HepG2 (cell line): Measurements from ENCODE around the gene HS6ST1. TPM values are rescaled to one million over a fixed set of nuclear protein-coding genes. Genes with fewer than 3 reads are reported as not detected.

ENCODE experiments used
- ATAC-seq: fragments of 200-7000 bp; cut with Tn5 transposase; 3 replicates; pipeline ENCODE4 v1.9.1; 2020; ENCODE audit warnings: mild to moderate bottlenecking, moderate library complexity
- BruUV-seq: library from RNA; stranded (reverse); fragments of 400-500 nt; replicated peaks from 2 replicates; lab custom pipeline; 2021; lab: Mats Ljungman, UMichigan
- CTCF ChIA-PET: fragments of 300-600 bp; formaldehyde crosslinking; extraction: SDS; loops from one replicate; lab custom pipeline; 2021; ENCODE audit warnings: low total read pairs, inconsistent platforms, low intra/inter-chr PET ratio; lab: Yijun Ruan, JAX
- POLR2A ChIA-PET: fragments of 350-600 bp; sonication (Branson Sonifier 250); formaldehyde crosslinking; loops from one replicate; lab custom pipeline; 2020; ENCODE audit warnings: antibody characterized with exemption, inconsistent platforms; lab: Yijun Ruan, JAX
- DNase-seq: peaks from one replicate; pipeline ENCODE4 v3.0.0-alpha.2; 2015; ENCODE audit warnings: low spot score
- FAIRE-seq: peaks from 3 replicates; lab custom pipeline; 2011; peaks lifted over from hg19 to GRCh38; lab: Jason Lieb, UNC
- H2AFZ ChIP-seq: one replicate; pipeline ENCODE4 v1.6.1; 2011; ENCODE audit warnings: low read length, inconsistent platforms
- H3K27ac ChIP-seq: fragments of 300-600 bp; 3 replicates; pipeline ENCODE4 v1.8.0; 2011; ENCODE audit warnings: mixed run types, mild to moderate bottlenecking, mixed read lengths, low read length, inconsistent platforms; ENCODE audit not compliant: insufficient read depth; ENCODE audit errors: extremely low read length
- H3K27me3 ChIP-seq, 2 experiments: fragments of 200-600 bp in 1 of 2; 2 replicates in 1 of 2; 3 replicates in 1 of 2; pipeline versions ENCODE4 v1.6.0 to v1.8.0; 2011; ENCODE audit warnings: low read length in 2 of 2, mild to moderate bottlenecking in 2 of 2, moderate library complexity in 2 of 2, inconsistent platforms in 1 of 2; ENCODE audit not compliant: insufficient read depth in 2 of 2, control insufficient read depth in 1 of 2
- H3K36me3 ChIP-seq, 2 experiments: fragments of 200-600 bp in 1 of 2; replicated peaks in 1 of 2; 2 replicates in 1 of 2; 3 replicates in 1 of 2; pipeline versions ENCODE4 v1.5.1 to v1.8.0; 2011; ENCODE audit warnings: low read length in 2 of 2, inconsistent platforms in 1 of 2; ENCODE audit not compliant: insufficient read depth in 2 of 2, control insufficient read depth in 1 of 2
- H3K4me1 ChIP-seq: 2 replicates; pipeline ENCODE4 v1.5.1; 2012; ENCODE audit warnings: low read length, inconsistent platforms; ENCODE audit not compliant: insufficient read depth
- H3K4me2 ChIP-seq: 2 replicates; pipeline ENCODE4 v1.6.0; 2011; ENCODE audit warnings: low read depth, low read length, inconsistent platforms
- H3K4me3 ChIP-seq, 3 experiments: fragments of 200-600 bp in 1 of 3; sonication (generic), shearing (Covaris generic) in 1 of 3; replicated peaks in 1 of 3; 2 replicates each; pipeline ENCODE4 v1.5.1; 2011 to 2016; ENCODE audit warnings: low read length in 3 of 3, inconsistent platforms in 2 of 3, low read depth in 2 of 3, mild to moderate bottlenecking in 2 of 3, control low read depth in 1 of 3, mixed read lengths in 1 of 3; ENCODE audit not compliant: insufficient read depth in 1 of 3
- H3K79me2 ChIP-seq: one replicate; pipeline ENCODE4 v1.6.1; 2011; ENCODE audit warnings: low read length, inconsistent platforms; ENCODE audit not compliant: insufficient read depth
- H3K9ac ChIP-seq: 2 replicates; pipeline ENCODE4 v1.6.0; 2011; ENCODE audit warnings: mild to moderate bottlenecking, low read depth, low read length, inconsistent platforms; ENCODE audit not compliant: insufficient read depth
- H3K9me3 ChIP-seq: 2 replicates; pipeline ENCODE4 v1.5.1; 2012; ENCODE audit warnings: mild to moderate bottlenecking, low read length
- H4K20me1 ChIP-seq: 2 replicates; pipeline ENCODE4 v1.6.0; 2011; ENCODE audit warnings: inconsistent platforms, mild to moderate bottlenecking, low read length, moderate library complexity; ENCODE audit not compliant: insufficient read depth
- CCDC6 ChIP-seq: sonication (generic); formaldehyde crosslinking; IDR thresholded peaks from 2 replicates; pipeline ENCODE4 v1.8.1; 2022; ENCODE audit warnings: mild to moderate bottlenecking, missing genetic modification reagents, moderate library complexity
- HIC2 ChIP-seq: sonication (generic); formaldehyde crosslinking; IDR thresholded peaks from 2 replicates; pipeline ENCODE4 v1.9.0; 2022; ENCODE audit warnings: low read depth, missing genetic modification reagents
- HNRNPLL ChIP-seq: fragments of 200-400 bp; formaldehyde crosslinking; IDR thresholded peaks from 2 replicates; pipeline ENCODE4 v1.6.1; 2017; ENCODE audit warnings: mild to moderate bottlenecking, low read depth, low read length; ENCODE audit not compliant: poor library complexity, severe bottlenecking
- KAT7 ChIP-seq: IDR thresholded peaks from 2 replicates; pipeline ENCODE4 v1.6.1; 2018; ENCODE audit warnings: borderline replicate concordance, missing compliant biosample characterization
- MXD1 ChIP-seq: sonication (generic); formaldehyde crosslinking; IDR thresholded peaks from 2 replicates; pipeline ENCODE4 v1.4.0; 2020; ENCODE audit warnings: mild to moderate bottlenecking, missing genetic modification reagents
- PAXIP1 ChIP-seq: sonication (generic); formaldehyde crosslinking; conservative IDR thresholded peaks from 2 replicates; pipeline ENCODE4 v1.4.0; 2020; ENCODE audit warnings: mild to moderate bottlenecking, missing genetic modification reagents, moderate library complexity
- ZBTB42 ChIP-seq: sonication (generic); formaldehyde crosslinking; IDR thresholded peaks from 2 replicates; pipeline ENCODE4 v1.5.0; 2020; ENCODE audit warnings: mild to moderate bottlenecking, missing genetic modification reagents
- ZFP90 ChIP-seq: sonication (generic); formaldehyde crosslinking; IDR thresholded peaks from 2 replicates; pipeline ENCODE4 v1.8.0; 2022; ENCODE audit warnings: missing genetic modification reagents, mild to moderate bottlenecking, inconsistent platforms, borderline replicate concordance
- ZNF136 ChIP-seq: sonication (generic); formaldehyde crosslinking; IDR thresholded peaks from 2 replicates; pipeline ENCODE4 v1.8.1; 2022; ENCODE audit warnings: low read depth, mild to moderate bottlenecking, moderate library complexity, missing genetic modification reagents
- ZNF275 ChIP-seq: sonication (generic); formaldehyde crosslinking; IDR thresholded peaks from 2 replicates; pipeline ENCODE4 v1.8.0; 2022; ENCODE audit warnings: missing genetic modification reagents, mild to moderate bottlenecking, inconsistent platforms, borderline replicate concordance
- ZNF354B ChIP-seq: sonication (generic); formaldehyde crosslinking; IDR thresholded peaks from 2 replicates; pipeline ENCODE4 v1.8.0; 2022; ENCODE audit warnings: mild to moderate bottlenecking, missing genetic modification reagents
- ZNF503 ChIP-seq: sonication (generic); formaldehyde crosslinking; IDR thresholded peaks from 2 replicates; pipeline ENCODE4 v1.4.0; 2020; ENCODE audit warnings: missing genetic modification reagents
- WGBS: methylation state at CpG from one replicate; pipeline ENCODE4 v1.1.6; 2017; ENCODE audit warnings: low lambda C conversion rate; 5-methylcytosine and 5-hydroxymethylcytosine counted together
- in situ Hi-C: cut with HindIII; loops from 2 replicates; pipeline ENCODE4 v1.10.0; 2017; ENCODE audit warnings: low pct_unique_long_range_greater_than_20kb; ENCODE audit not compliant: extremely low pct_ligation_motif_present
- intact Hi-C: fragments of 100-400 bp; cut with micrococcal nuclease; formaldehyde crosslinking; loops from one replicate; pipeline ENCODE4 v1.10.0; 2022; ENCODE audit not compliant: unreplicated experiment
- polyA plus RNA-seq, 8 experiments: library from polyadenylated mRNA; depleted of rRNA in 3 of 8; stranded (reverse) in 7 of 8; unstranded in 1 of 8; fragments of >200 nt; fragmentation: Illumina TruSeq in 4 of 8; extraction: Trizol in 4 of 8; gene quantifications; 2 replicates each; pipeline versions ENCODE4 v1.2.1 to v1.2.3, GENCODE V29; 2011 to 2016; ENCODE audit warnings: low read depth in 4 of 8, missing spikeins in 1 of 8, mixed read lengths in 1 of 8; ENCODE audit not compliant: insufficient read depth in 1 of 8
- total RNA-seq, 5 experiments: library from RNA; depleted of rRNA; stranded (reverse); fragments of >200 nt; fragmentation: Illumina TruSeq; extraction: Trizol; gene quantifications; 2 replicates each; pipeline ENCODE4 v1.2.3, GENCODE V29; 2016; ENCODE audit warnings: low read depth in 1 of 5

Gene HS6ST1
- total and polyA plus RNA-seq, 2 of the 13 experiments (the other 11 are each of a cell fraction or from before 2014, with no cell fraction given) = 34.5 to 84.6 TPM

GRCh38 chr2:128354161-128354560 lies 35.5 kb upstream of the HS6ST1 start:
- 74% methylated on average over 4 of the region's 5 CpGs for WGBS
- no peak for ATAC-seq
- H3K4me1 ChIP-seq = peaks cover 9% of the 10 kb centered on the region; the same call in 1 of the 2 replicates

More at GRCh38 chr2:128354161-128354560, 35.5 kb upstream of the HS6ST1 start:
- POLR2A ChIA-PET = no interaction called here
- Histone ChIP-seq H3K27ac (no peak overlapping the region), H3K79me2 (no peaks in the 10 kb centered on the region), H3K36me3 (no peaks in the 10 kb centered on the region), H2AFZ (no peak overlapping the region), H3K4me2 (no peak overlapping the region), H3K9ac (no peak overlapping the region), H4K20me1 (no peaks in the 10 kb centered on the region), H3K27me3 (no peaks in the 10 kb centered on the region; a peak in 1 of 5 replicates), H3K9me3 (peaks cover 6% of the 10 kb centered on the region), H3K4me3 (no peak overlapping the region)
- TF ChIP-seq ZBTB42 (CRISPR knock-in tag) = no peak
- TF ChIP-seq HNRNPLL = no peak
- TF ChIP-seq ZNF354B (CRISPR knock-in tag) = no peak
- TF ChIP-seq KAT7 (CRISPR knock-in tag) = no peak
- no peak for TF ChIP-seq ZNF275 (CRISPR knock-in tag)
- no peak for TF ChIP-seq HIC2 (CRISPR knock-in tag)
- no peak for TF ChIP-seq ZNF136
- no peak for TF ChIP-seq MXD1 (CRISPR knock-in tag)
- no peak for TF ChIP-seq ZFP90 (CRISPR knock-in tag)
- no peak for TF ChIP-seq ZNF503 (CRISPR knock-in tag)
- no peak for TF ChIP-seq CCDC6 (CRISPR knock-in tag)
- no peak for TF ChIP-seq PAXIP1
- CTCF ChIA-PET = no interaction called here
- in situ Hi-C loops (no loop called here), intact Hi-C loops (no loop called here)
- BruUV-seq = no TSS peak
- DNase-seq = no peak
- no peak for FAIRE-seq
